Measurements from ENCODE around the gene LSP1. TPM values are rescaled to one million over a fixed set of nuclear protein-coding genes. Genes with fewer than 3 reads are reported as not detected.
A peak's percentile ranks its signal among the peaks of the same experiment; 100 is the strongest.

The LSP1 gene
- total and polyA plus RNA-seq, 12 donors = 4.0 to 1,341 (median 278) TPM

- no peak overlapping the region for H3K27ac ChIP-seq
- intact Hi-C loops (cut with DNase I) = no loop called here
- TF ChIP-seq, protein P1, sequence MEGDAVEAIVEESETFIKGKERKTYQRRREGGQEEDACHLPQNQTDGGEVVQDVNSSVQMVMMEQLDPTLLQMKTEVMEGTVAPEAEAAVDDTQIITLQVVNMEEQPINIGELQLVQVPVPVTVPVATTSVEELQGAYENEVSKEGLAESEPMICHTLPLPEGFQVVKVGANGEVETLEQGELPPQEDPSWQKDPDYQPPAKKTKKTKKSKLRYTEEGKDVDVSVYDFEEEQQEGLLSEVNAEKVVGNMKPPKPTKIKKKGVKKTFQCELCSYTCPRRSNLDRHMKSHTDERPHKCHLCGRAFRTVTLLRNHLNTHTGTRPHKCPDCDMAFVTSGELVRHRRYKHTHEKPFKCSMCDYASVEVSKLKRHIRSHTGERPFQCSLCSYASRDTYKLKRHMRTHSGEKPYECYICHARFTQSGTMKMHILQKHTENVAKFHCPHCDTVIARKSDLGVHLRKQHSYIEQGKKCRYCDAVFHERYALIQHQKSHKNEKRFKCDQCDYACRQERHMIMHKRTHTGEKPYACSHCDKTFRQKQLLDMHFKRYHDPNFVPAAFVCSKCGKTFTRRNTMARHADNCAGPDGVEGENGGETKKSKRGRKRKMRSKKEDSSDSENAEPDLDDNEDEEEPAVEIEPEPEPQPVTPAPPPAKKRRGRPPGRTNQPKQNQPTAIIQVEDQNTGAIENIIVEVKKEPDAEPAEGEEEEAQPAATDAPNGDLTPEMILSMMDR (IDR thresholded peaks at IDR 0.05) = no peak
- no peak for TF ChIP-seq POLR2A (IDR thresholded peaks at IDR 0.05)
- H3K9me3 ChIP-seq (replicated peaks in 1 of 3) = no peaks in the 10 kb centered on the region
- no peak for DNase-seq
- no peak overlapping the region for H3K4me3 ChIP-seq
- peaks cover 18 to 29% of the 10 kb centered on the region in 2 donors for H3K4me1 ChIP-seq (replicated peaks in 1 of 2)
- 84 to 96% (median 90%) methylated on average over 5 to 7 of the region's 7 CpGs for WGBS, 4 donors
- H3K27me3 ChIP-seq = no peaks in the 10 kb centered on the region
- no peaks in the 10 kb centered on the region for H3K36me3 ChIP-seq (replicated peaks in 1 of 2)
These were observed 5.7 kb downstream of the LSP1 start for GRCh38 chr11:1858576-1858975.

GRCh38 chr11:1859004-1859403 lies 6.1 kb downstream of the LSP1 start:
- intact Hi-C loops (cut with DNase I) = no loop called here
- no peak for DNase-seq
- Histone ChIP-seq H3K36me3 (replicated peaks in 1 of 2) (no peaks in the 10 kb centered on the region), H3K27me3 (no peaks in the 10 kb centered on the region), H3K4me1 (replicated peaks in 1 of 2) (peaks cover 23 to 31% of the 10 kb centered on the region in 2 donors), H3K9me3 (replicated peaks in 1 of 3) (no peaks in the 10 kb centered on the region), H3K27ac (no peak overlapping the region), H3K4me3 (no peak overlapping the region)
- 83 to 89% (median 89%) methylated on average over 4 of the region's 4 CpGs; no CpG with 5 or more reads in 1 of the 4 donors for WGBS, 4 donors
- TF ChIP-seq, protein P1 (IDR thresholded peaks at IDR 0.05) = no peak
- TF ChIP-seq POLR2A (IDR thresholded peaks at IDR 0.05) = no peak

- TF ChIP-seq, protein P1 (IDR thresholded peaks at IDR 0.05) = no peak
- TF ChIP-seq POLR2A (IDR thresholded peaks at IDR 0.05) = no peak
- H3K4me1 ChIP-seq (replicated peaks in 1 of 2) = peaks cover 34 to 40% of the 10 kb centered on the region in 2 donors
- no peaks in the 10 kb centered on the region for H3K9me3 ChIP-seq (replicated peaks in 1 of 3)
- DNase-seq = no peak
- no peak overlapping the region for H3K27ac ChIP-seq
- H3K27me3 ChIP-seq = no peaks in the 10 kb centered on the region
- no peak overlapping the region for H3K4me3 ChIP-seq
- WGBS, 4 donors = 96 to 100% (median 97%) methylated on average over 1 of the region's 1 CpG
- intact Hi-C loops (cut with DNase I) = no loop called here
- H3K36me3 ChIP-seq (replicated peaks in 1 of 2) = no peaks in the 10 kb centered on the region
These were observed 7.2 kb downstream of the LSP1 start for GRCh38 chr11:1860108-1860507.

DNA sequence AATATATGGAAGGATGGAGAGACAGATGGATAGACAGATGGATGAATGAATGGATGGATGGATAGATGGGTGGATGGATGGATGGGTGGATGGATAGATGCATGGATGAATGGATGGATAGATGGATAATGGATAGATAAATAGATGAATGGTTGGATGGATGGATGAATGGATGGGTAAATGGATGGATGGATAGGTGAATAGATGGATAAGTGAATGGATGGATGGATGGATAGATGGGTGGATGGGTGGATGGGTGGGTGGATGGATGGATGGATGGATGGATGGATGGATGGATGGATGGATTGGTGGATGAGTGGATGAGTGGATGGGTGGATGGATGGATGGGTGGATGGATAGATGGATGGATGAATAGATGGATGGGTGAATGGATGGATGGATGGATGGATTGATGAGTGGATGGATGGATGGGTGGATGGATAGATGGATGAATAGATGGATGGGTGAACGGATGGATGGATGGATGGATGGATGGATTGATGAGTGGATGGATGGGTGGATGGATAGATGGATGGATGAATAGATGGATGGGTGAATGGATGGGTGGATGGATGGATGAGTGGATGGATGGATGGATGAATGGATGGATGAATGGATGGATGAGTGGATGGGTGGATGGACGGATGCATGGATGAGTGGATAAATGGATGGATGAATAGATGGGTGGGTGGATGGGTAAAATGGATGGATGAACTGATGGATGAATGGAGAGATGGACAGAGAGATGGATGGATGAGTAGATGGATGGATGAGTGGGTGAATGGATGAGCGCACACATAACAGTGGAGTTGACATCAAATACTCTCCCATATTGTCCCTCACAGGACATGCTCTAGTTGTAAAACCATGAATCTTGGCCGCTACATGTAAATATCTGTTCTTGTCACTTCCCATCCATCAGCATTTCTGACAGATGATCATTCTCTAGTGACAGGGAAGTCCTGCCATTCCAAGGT lies 8.8 kb downstream of the LSP1 start:
- WGBS, 4 donors = 92 to 96% (median 93%) methylated on average over 4 of the region's 4 CpGs
- intact Hi-C loops (cut with DNase I) = no loop called here
- H3K27ac ChIP-seq = peak overlapping the region in 1 of 5 donors; percentile 97
- H3K9me3 ChIP-seq (replicated peaks in 1 of 3) = no peaks in the 10 kb centered on the region
- H3K4me3 ChIP-seq = no peak overlapping the region
- peaks cover 33 to 43% of the 10 kb centered on the region in 2 donors for H3K4me1 ChIP-seq (replicated peaks in 1 of 2)
- H3K36me3 ChIP-seq (replicated peaks in 1 of 2) = no peaks in the 10 kb centered on the region
- no peaks in the 10 kb centered on the region for H3K27me3 ChIP-seq
- TF ChIP-seq POLR2A (IDR thresholded peaks at IDR 0.05) = no peak
- TF ChIP-seq, protein P1 (IDR thresholded peaks at IDR 0.05) = no peak
- DNase-seq = no peak

Data from adrenal gland (tissue), 12 donors.